K562 (cell line): ENCODE measurements around the gene GPX6. TPM values are rescaled to one million over a fixed set of nuclear protein-coding genes. Genes with fewer than 3 reads are reported as not detected.

ENCODE experiments used
- ATF2 ChIP-seq: sonication (generic); formaldehyde crosslinking; IDR thresholded peaks from 2 replicates; pipeline ENCODE4 v1.8.1; 2022; ENCODE audit warnings: missing genetic modification reagents
- GABPB2 ChIP-seq: fragments of 250-450 bp; sonication (Bioruptor Pico); conservative IDR thresholded peaks from 2 replicates; pipeline ENCODE4 v1.5.1; 2021; ENCODE audit warnings: mild to moderate bottlenecking
- HEY1 ChIP-seq: fragments of 250-450 bp; sonication (Bioruptor Pico); IDR thresholded peaks from 2 replicates; pipeline ENCODE4 v1.5.0; 2020; ENCODE audit warnings: mild to moderate bottlenecking, moderate library complexity, borderline replicate concordance
- KAT2B ChIP-seq: IDR thresholded peaks from one replicate; pipeline ENCODE4 v1.6.1; 2012; ENCODE audit warnings: low read depth, mild to moderate bottlenecking, control low read depth, inconsistent platforms, low read length, moderate library complexity
- RNF219 ChIP-seq: fragments of 250-450 bp; sonication (Bioruptor Pico); IDR thresholded peaks from 2 replicates; pipeline ENCODE4 v1.5.0; 2022; ENCODE audit warnings: mild to moderate bottlenecking
- TCF3 ChIP-seq: sonication (generic); formaldehyde crosslinking; IDR thresholded peaks from 2 replicates; pipeline ENCODE4 v1.4.0; 2020; ENCODE audit warnings: mild to moderate bottlenecking, missing genetic modification reagents
- TOE1 ChIP-seq, 2 experiments: fragments of 450-650 bp in 1 of 2; sonication (generic) in 1 of 2; formaldehyde crosslinking in 1 of 2; IDR thresholded peaks; 2 replicates each; pipeline versions ENCODE4 v1.7.1 to v1.8.0; 2016 to 2022; ENCODE audit warnings: borderline replicate concordance in 2 of 2, mild to moderate bottlenecking in 2 of 2, antibody characterized with exemption in 1 of 2, inconsistent platforms in 1 of 2, low read depth in 1 of 2, missing genetic modification reagents in 1 of 2, moderate library complexity in 1 of 2
- ZNF318 ChIP-seq, 2 experiments: fragments of 450-650 bp; IDR thresholded peaks; 2 replicates each; pipeline ENCODE4 v1.6.1; 2016; ENCODE audit warnings: mild to moderate bottlenecking in 2 of 2, borderline replicate concordance in 1 of 2, low read depth in 1 of 2, moderate library complexity in 1 of 2
- ZNF592 ChIP-seq: fragments of 450-650 bp; IDR thresholded peaks from 2 replicates; pipeline ENCODE4 v1.6.1; 2017; ENCODE audit warnings: antibody characterized with exemption, mild to moderate bottlenecking
- polyA plus RNA-seq, 8 experiments: library from polyadenylated mRNA; depleted of rRNA in 4 of 8; stranded (reverse) in 5 of 8; unstranded in 3 of 8; fragments of >200 nt; fragmentation: Nextera tagmentation in 2 of 8; fragmentation: Illumina TruSeq in 1 of 8; extraction: Ambion mirVana in 2 of 8; extraction: Trizol in 1 of 8; gene quantifications; 2 replicates each; pipeline versions ENCODE4 v1.2.1 to v1.2.3, GENCODE V29; 2011 to 2014; ENCODE audit warnings: inconsistent platforms in 1 of 8, missing spikeins in 1 of 8
- total RNA-seq, 7 experiments: library from RNA; depleted of rRNA in 6 of 7; stranded (reverse); fragments of >200 nt in 6 of 7; fragmentation: Illumina TruSeq in 2 of 7; extraction: Trizol in 2 of 7; gene quantifications; 2 replicates each; pipeline versions ENCODE4 v1.2.1 to v1.2.3, GENCODE V29; 2011 to 2021; ENCODE audit warnings: low replicate concordance in 1 of 7

Gene GPX6
- total and polyA plus RNA-seq, 9 of the 15 experiments (the other 6 are each of a cell fraction or from before 2014, with no cell fraction given), result not detected

GRCh38 chr6:28480253-28480932, 35.2 kb downstream of the GPX6 start (continued):
- TF ChIP-seq RNF219 (CRISPR knock-in tag) (no peak), ZNF318 (IDR thresholded peaks at IDR 0.05; ENCODE audit: borderline replicate concordance in 1 of 2, low read depth in 1 of 2) (no peak), GABPB2 (CRISPR knock-in tag) (no peak), HEY1 (no peak), KAT2B (no peak), ZNF592 (no peak), TOE1 (IDR thresholded peaks at IDR 0.05; ENCODE audit: borderline replicate concordance) (no peak), TOE1 (CRISPR knock-in tag; IDR thresholded peaks at IDR 0.05; ENCODE audit: borderline replicate concordance, low read depth) (no peak), TCF3 (peak; percentile 86), ATF2 (CRISPR knock-in tag) (no peak)
